Erythroblast (primary cell): ENCODE data around the gene DMWD.

ENCODE experiments used
- DNase-seq, 2 experiments: peaks; one replicate each; lab custom pipeline; 2025; lab: John Stamatoyannopoulos, UW
- GATA1 ChIP-seq: IDR thresholded peaks from 2 replicates; pipeline ENCODE4 v1.6.1; 2011; ENCODE audit warnings: low read depth, mild to moderate bottlenecking, control low read depth, low read length, moderate library complexity
- POLR2A ChIP-seq: IDR thresholded peaks from 2 replicates; pipeline ENCODE4 v1.6.1; 2011; ENCODE audit warnings: mild to moderate bottlenecking, low read length

The DMWD gene

GRCh38 chr19:45773384-45773783 lies 19.3 kb downstream of the DMWD start:
- no peak for DNase-seq
- TF ChIP-seq GATA1 (no peak), POLR2A (no peak)

- TF ChIP-seq POLR2A (no peak), GATA1 (no peak)
- DNase-seq = no peak
Measured at GRCh38 chr19:45772912-45773311, 19.7 kb downstream of the DMWD start.

- no peak for DNase-seq
Measured at GRCh38 chr19:45772130-45772840, 20.4 kb downstream of the DMWD start.

GRCh38 chr19:45771311-45771933 lies 21.2 kb downstream of the DMWD start:
- no peak for DNase-seq
- no peak for TF ChIP-seq POLR2A
- TF ChIP-seq GATA1 = no peak

More at GRCh38 chr19:45772130-45772840, 20.4 kb downstream of the DMWD start:
- TF ChIP-seq POLR2A (no peak), GATA1 (no peak)

GRCh38 chr19:45770192-45771101 lies 22.2 kb downstream of the DMWD start:
- TF ChIP-seq GATA1 (no peak), POLR2A (peak; percentile 63)

GRCh38 chr19:45769821-45770191 lies 22.8 kb downstream of the DMWD start:
- peak; percentile 81 to 84 for DNase-seq
- TF ChIP-seq POLR2A (no peak), GATA1 (no peak)

More at GRCh38 chr19:45770192-45771101, 22.2 kb downstream of the DMWD start:
- DNase-seq = peak; percentile 97 to 98

- TF ChIP-seq GATA1 (no peak), POLR2A (peak; percentile 42)
- DNase-seq = peak; percentile 98 to 99
Measured at GRCh38 chr19:45768984-45769782, 23.5 kb downstream of the DMWD start, which contains the start of gene SIX5. Gene SIX5, minus strand, starts transcription at chr19:45769252. Its CDS starts 408 bp downstream, at chr19:45768844.

- DNase-seq = peak; percentile 70 to 72
Measured at GRCh38 chr19:45768655-45768983, 24.0 kb downstream of the DMWD start.

GRCh38 chr19:45767881-45768654 lies 24.6 kb downstream of the DMWD start:
- no peak for TF ChIP-seq GATA1
- TF ChIP-seq POLR2A = no peak
- peak; percentile 66 to 70 for DNase-seq

More at GRCh38 chr19:45768655-45768983, 24.0 kb downstream of the DMWD start:
- TF ChIP-seq GATA1 (no peak), POLR2A (no peak)

GRCh38 chr19:45767410-45767880 lies 25.2 kb downstream of the DMWD start:
- TF ChIP-seq POLR2A (no peak), GATA1 (no peak)
- no peak for DNase-seq

- TF ChIP-seq POLR2A = no peak
- no peak for TF ChIP-seq GATA1
- DNase-seq = no peak
Measured at GRCh38 chr19:45766869-45767346, 25.7 kb downstream of the DMWD start.
